NT2/D1 (cell line): ENCODE measurements around the gene PLAC1.
A peak's percentile ranks its signal among the peaks of the same experiment; 100 is the strongest.

Experiments used
- DNase-seq: peaks from one replicate; pipeline ENCODE4 v3.0.0-alpha.2; 2011; ENCODE audit warnings: low read depth, low spot score
- H3K27me3 ChIP-seq: 2 replicates; pipeline ENCODE4 v1.6.0; 2011; ENCODE audit warnings: mild to moderate bottlenecking; ENCODE audit not compliant: insufficient read length, insufficient read depth
- H3K36me3 ChIP-seq: 2 replicates; pipeline ENCODE4 v1.6.1; 2011; ENCODE audit warnings: mild to moderate bottlenecking, low read length, mixed read lengths; ENCODE audit not compliant: insufficient read depth, insufficient read length
- H3K4me1 ChIP-seq: 2 replicates; pipeline ENCODE4 v1.5.1; 2011; ENCODE audit not compliant: insufficient read depth, insufficient read length
- H3K4me3 ChIP-seq: 2 replicates; pipeline ENCODE4 v1.5.1; 2011; ENCODE audit warnings: low read depth; ENCODE audit not compliant: insufficient read length
- H3K9ac ChIP-seq: 2 replicates; pipeline ENCODE4 v1.6.0; 2011; ENCODE audit warnings: low read depth; ENCODE audit not compliant: insufficient read length
- H3K9me3 ChIP-seq: 2 replicates; pipeline ENCODE4 v1.5.1; 2011; ENCODE audit warnings: mild to moderate bottlenecking, low read length; ENCODE audit not compliant: insufficient read depth
- SUZ12 ChIP-seq: IDR thresholded peaks from 2 replicates; pipeline ENCODE4 v1.6.1; 2011; ENCODE audit not compliant: insufficient read length, insufficient read depth; ENCODE audit errors: extremely low read depth
- YY1 ChIP-seq: IDR thresholded peaks from 2 replicates; pipeline ENCODE4 v1.6.1; 2011; ENCODE audit not compliant: insufficient read length, insufficient read depth
- ZNF274 ChIP-seq: IDR thresholded peaks from 2 replicates; pipeline ENCODE4 v1.6.1; 2011; ENCODE audit warnings: mild to moderate bottlenecking, low read depth, low read length

Gene PLAC1

DNA sequence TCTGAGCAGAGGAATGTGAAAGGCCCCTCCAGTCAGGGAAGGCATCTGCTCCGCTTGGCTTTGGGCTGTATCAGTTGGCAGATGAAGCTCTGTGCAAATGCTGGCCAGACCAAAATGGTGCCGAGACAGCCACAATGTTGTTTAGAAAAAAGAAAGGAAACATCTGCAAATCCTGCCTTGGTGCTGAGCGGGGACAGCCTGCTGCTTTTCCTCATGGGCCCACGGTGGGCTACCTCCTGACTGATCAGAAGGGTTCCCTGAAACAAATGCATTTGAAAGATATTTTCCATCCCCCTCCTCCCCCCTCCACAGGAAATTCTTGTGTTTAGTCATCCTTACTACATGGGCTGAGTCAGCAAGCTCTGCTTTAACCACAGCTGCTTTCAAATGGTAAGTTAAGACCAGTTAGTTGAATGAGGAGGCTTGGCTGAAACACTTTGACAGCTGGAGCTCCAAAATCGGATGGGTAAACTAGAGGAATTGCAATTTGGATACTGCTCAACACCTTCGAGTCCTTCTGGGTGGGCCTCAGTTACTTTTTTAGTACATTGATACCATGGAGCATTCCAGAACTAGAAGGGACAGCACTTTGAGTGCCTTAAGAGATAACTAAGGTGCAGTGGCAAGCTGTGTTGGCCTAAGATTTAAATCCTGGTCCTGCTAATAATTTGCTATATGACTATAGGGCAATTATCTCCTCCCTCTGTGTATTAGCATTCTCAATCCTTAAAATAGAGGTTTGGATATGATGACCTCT lies 36.0 kb downstream of the PLAC1 start:
- H3K9me3 ChIP-seq: no peaks in the 10 kb centered on the region
- H3K4me1 ChIP-seq: no peaks in the 10 kb centered on the region
- DNase-seq: peak; percentile 62
- no peaks in the 10 kb centered on the region for H3K36me3 ChIP-seq
- no peaks in the 10 kb centered on the region for H3K27me3 ChIP-seq
- H3K4me3 ChIP-seq: no peak overlapping the region
- TF ChIP-seq YY1 (no peak), ZNF274 (no peak), SUZ12 (no peak)
- H3K9ac ChIP-seq: no peak overlapping the region

DNA sequence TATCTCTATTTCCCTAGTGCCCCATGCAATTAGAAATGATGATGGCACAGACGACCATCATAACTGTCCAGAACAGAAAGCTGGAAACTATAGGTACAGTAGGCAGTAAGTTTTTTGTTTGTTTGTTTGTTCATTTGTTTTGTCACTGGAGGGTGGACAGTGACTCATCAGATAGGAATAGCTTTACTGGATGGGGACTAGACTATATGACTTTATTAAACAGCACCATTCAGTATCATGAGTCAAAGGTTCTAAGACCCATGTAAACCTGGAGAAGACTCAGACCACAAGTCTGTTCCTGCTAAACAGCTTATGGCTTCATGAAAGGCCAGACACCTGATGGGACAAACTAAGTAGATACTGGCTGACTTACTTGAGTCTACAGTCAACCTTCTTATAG lies 38.4 kb downstream of the PLAC1 start:
- no peak overlapping the region for H3K9ac ChIP-seq
- no peaks in the 10 kb centered on the region for H3K9me3 ChIP-seq
- no peaks in the 10 kb centered on the region for H3K27me3 ChIP-seq
- H3K4me3 ChIP-seq: no peak overlapping the region
- no peak for DNase-seq
- no peaks in the 10 kb centered on the region for H3K4me1 ChIP-seq
- TF ChIP-seq SUZ12 (no peak), YY1 (no peak)
- no peaks in the 10 kb centered on the region for H3K36me3 ChIP-seq

DNA sequence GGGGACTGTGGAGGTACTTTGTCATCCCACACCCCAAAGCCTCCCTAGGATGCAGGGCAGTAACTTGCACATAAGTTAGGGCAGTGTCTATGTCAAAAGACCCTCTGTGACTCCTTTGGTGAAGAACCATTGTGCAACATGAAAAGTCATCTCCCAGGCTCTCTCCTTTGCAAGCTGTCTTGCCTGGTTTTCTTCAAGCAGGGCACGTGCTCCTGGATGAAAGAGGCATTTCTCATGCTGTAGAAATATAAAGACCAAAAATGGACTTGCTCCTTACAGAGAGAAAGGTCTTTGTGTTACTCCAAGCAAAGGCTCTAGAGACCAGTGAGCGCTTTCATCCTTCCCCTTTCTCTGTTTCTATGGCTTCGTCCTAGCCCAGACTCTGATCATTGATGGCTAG lies 44.9 kb downstream of the PLAC1 start:
- H3K27me3 ChIP-seq: no peaks in the 10 kb centered on the region
- no peak overlapping the region for H3K9ac ChIP-seq
- DNase-seq: no peak
- TF ChIP-seq SUZ12: no peak
- TF ChIP-seq ZNF274: no peak
- TF ChIP-seq YY1: no peak
- no peak overlapping the region for H3K4me3 ChIP-seq
- no peaks in the 10 kb centered on the region for H3K9me3 ChIP-seq
- no peaks in the 10 kb centered on the region for H3K4me1 ChIP-seq
- H3K36me3 ChIP-seq: no peaks in the 10 kb centered on the region

DNA sequence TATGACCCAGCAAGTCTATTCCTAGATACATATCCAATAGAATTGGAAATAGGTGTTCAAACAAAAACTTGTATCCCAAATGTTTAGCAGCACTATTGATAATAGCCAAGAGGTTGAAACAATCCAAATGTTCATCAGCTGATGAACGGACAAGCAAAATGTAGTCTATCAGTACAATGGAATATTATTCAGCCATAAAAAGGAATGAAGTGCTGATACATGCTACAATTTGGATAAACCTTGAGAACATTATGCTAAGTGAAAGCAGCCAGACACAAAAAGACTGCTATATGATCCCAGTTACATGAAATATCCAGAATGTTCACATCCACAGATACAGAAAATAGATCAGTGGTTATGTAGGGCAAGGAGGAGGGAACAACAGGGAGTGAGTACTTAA lies 50.1 kb downstream of the PLAC1 start:
- H3K9me3 ChIP-seq: no peaks in the 10 kb centered on the region
- DNase-seq: no peak
- H3K4me1 ChIP-seq: no peaks in the 10 kb centered on the region
- H3K27me3 ChIP-seq: no peaks in the 10 kb centered on the region
- no peak for TF ChIP-seq SUZ12
- no peak for TF ChIP-seq ZNF274
- TF ChIP-seq YY1: no peak
- no peak overlapping the region for H3K9ac ChIP-seq
- no peaks in the 10 kb centered on the region for H3K36me3 ChIP-seq
- no peak overlapping the region for H3K4me3 ChIP-seq

DNA sequence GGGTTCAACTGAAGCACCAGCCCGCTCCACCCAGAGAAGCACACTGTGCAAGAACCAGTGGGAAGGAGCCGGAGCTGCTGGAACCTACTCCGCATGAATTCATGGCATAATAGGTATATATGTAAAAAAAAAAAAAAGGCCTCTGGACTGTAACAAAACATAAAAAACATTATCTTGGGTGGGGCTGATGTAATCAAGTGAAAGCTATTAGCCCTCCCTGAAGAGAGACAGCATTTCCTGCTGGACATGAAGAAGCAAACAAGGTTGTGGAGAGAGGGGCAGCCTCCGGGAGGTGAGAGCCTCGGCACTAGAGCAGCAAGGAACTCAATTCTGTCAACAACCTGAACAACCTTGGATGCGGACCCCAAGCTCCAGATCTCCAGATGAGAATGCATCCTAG lies 50.7 kb downstream of the PLAC1 start:
- Histone ChIP-seq H3K27me3 (no peaks in the 10 kb centered on the region), H3K4me3 (no peak overlapping the region), H3K36me3 (no peaks in the 10 kb centered on the region), H3K9me3 (peaks cover 2% of the 10 kb centered on the region; the same call in 1 of the 2 replicates), H3K9ac (no peak overlapping the region), H3K4me1 (no peaks in the 10 kb centered on the region)
- no peak for DNase-seq
- TF ChIP-seq SUZ12 (no peak), ZNF274 (no peak), YY1 (no peak)

DNA sequence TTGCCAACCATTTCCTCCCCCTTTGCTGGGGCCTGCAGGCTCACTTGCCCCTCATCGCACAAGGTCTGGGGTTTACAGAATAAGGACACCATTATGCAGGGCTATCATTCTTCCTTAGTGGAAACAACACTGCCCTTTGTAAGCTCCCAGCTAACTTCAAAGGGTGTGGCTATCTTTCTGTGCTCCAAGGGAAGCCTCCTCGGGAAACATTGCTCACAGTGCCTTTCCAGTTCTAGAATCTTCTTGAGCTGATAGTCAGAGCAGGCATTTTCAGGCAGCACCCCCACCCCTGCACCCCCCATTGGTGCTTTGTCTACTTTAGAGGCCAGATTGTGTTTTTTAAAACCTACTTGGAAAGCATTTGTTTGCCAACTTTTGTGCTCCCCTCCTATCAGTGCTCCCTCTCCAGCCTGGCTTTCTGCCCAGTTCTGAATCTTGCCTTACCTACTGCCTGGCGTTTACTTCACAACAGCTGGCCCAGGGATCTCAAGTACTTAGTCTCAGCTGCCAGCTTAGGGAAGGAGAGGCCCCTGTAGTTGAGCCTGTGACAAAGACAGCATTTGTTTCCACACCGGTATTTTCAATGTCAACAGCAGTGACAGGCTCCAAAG lies 53.5 kb downstream of the PLAC1 start:
- H3K9me3 ChIP-seq: peaks cover 8% of the 10 kb centered on the region; the same call in 1 of the 2 replicates
- no peak overlapping the region for H3K4me3 ChIP-seq
- no peaks in the 10 kb centered on the region for H3K27me3 ChIP-seq
- no peak overlapping the region for H3K9ac ChIP-seq
- no peak for TF ChIP-seq SUZ12
- no peak for TF ChIP-seq ZNF274
- TF ChIP-seq YY1: no peak
- DNase-seq: no peak
- no peaks in the 10 kb centered on the region for H3K4me1 ChIP-seq
- no peaks in the 10 kb centered on the region for H3K36me3 ChIP-seq

DNA sequence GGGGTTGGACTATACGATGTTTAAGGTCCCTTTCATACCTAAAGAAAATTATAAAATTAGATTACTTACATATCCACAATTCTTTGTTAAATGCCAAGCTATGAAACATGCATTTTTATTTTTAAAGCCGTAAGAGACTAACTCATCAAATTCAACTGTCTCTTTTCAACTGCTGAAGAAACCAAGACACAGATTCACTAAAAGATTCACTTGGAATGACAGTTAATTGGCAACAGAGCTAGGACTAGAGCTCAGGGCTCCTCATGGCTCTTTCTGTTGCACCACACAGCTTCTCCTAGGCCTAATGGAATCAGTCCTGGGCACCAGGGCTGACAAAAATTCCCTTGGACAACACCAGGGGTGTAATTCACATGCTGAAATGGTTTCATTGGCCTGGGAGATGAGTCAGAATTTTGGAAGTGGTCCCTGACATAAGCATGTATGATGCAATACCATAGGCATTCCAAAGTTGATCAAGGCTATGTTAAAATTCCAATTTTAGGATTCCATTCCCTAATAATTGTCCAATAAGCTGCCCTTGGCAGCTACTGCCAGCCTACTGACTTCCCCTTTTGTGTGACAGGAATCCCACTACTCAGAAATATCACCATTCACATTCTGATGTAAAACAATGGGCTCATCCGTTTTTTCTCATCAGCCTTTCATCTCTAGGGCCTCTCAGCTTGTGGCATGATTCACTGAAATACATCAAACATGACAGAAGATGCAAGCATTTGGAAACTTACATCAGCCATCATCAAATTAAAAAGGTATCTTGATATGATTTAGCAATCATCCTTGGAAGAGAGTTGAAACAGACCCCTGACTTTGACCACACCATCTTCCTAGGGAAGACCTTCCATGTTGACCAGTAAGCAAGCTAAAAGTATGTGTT lies 54.2 kb downstream of the PLAC1 start:
- Histone ChIP-seq H3K27me3 (no peaks in the 10 kb centered on the region), H3K36me3 (no peaks in the 10 kb centered on the region), H3K9me3 (peaks cover 8% of the 10 kb centered on the region; the same call in 1 of the 2 replicates), H3K4me1 (no peaks in the 10 kb centered on the region), H3K9ac (no peak overlapping the region), H3K4me3 (no peak overlapping the region)
- TF ChIP-seq YY1 (no peak), ZNF274 (no peak), SUZ12 (no peak)
- no peak for DNase-seq
